HG03378 (cell line): ENCODE data around the gene SEC61G.

Source experiments
- ATAC-seq: cut with Tn5 transposase; IDR thresholded peaks from one replicate; pipeline ENCODE4 v1.9.1; 2021; ENCODE audit warnings: mild to moderate bottlenecking, moderate library complexity; ENCODE audit not compliant: unreplicated experiment

SEC61G gene

GRCh38 chr7:54769203-54769602, 10.2 kb upstream of the SEC61G start:
- no peak for ATAC-seq

GRCh38 chr7:54764861-54765260, 5.8 kb upstream of the SEC61G start:
- ATAC-seq: no peak

- ATAC-seq: no peak
Observed at GRCh38 chr7:54757711-54758110, 1.3 kb downstream of the SEC61G start.

- ATAC-seq: no peak
Observed at GRCh38 chr7:54749200-54749599, 9.8 kb downstream of the SEC61G start.

GRCh38 chr7:54747234-54747633, 11.8 kb downstream of the SEC61G start:
- no peak for ATAC-seq

GRCh38 chr7:54743580-54743979, 15.4 kb downstream of the SEC61G start:
- no peak for ATAC-seq

GRCh38 chr7:54738737-54739136, 20.3 kb downstream of the SEC61G start:
- no peak for ATAC-seq

- ATAC-seq: no peak
Observed at GRCh38 chr7:54729107-54729506, 29.9 kb downstream of the SEC61G start.

GRCh38 chr7:54728411-54728810, 30.6 kb downstream of the SEC61G start:
- ATAC-seq: no peak

- ATAC-seq: no peak
Observed at GRCh38 chr7:54725255-54725654, 33.8 kb downstream of the SEC61G start.

- ATAC-seq: no peak
Observed at GRCh38 chr7:54722502-54722901, 36.5 kb downstream of the SEC61G start.

GRCh38 chr7:54722026-54722425, 37.0 kb downstream of the SEC61G start:
- ATAC-seq: no peak

GRCh38 chr7:54719974-54720373, 39.0 kb downstream of the SEC61G start:
- ATAC-seq: no peak

GRCh38 chr7:54719425-54719824, 39.6 kb downstream of the SEC61G start:
- no peak for ATAC-seq

- ATAC-seq: no peak
Observed at GRCh38 chr7:54712820-54713219, 46.2 kb downstream of the SEC61G start.

GRCh38 chr7:54711900-54712595, 47.0 kb downstream of the SEC61G start:
- ATAC-seq: no peak

GRCh38 chr7:54709283-54709682, 49.7 kb downstream of the SEC61G start:
- ATAC-seq: no peak

- no peak for ATAC-seq
Observed at GRCh38 chr7:54705436-54705835, 53.6 kb downstream of the SEC61G start.

GRCh38 chr7:54704851-54705250, 54.2 kb downstream of the SEC61G start:
- ATAC-seq: no peak
